ENCODE measurements around the gene TTC28. TPM values are rescaled to one million over a fixed set of nuclear protein-coding genes. Genes with fewer than 3 reads are reported as not detected.

The TTC28 gene
- total RNA-seq, 4 donors from 2014 or later = 35.1 to 138 (median 50.8) TPM

DNA sequence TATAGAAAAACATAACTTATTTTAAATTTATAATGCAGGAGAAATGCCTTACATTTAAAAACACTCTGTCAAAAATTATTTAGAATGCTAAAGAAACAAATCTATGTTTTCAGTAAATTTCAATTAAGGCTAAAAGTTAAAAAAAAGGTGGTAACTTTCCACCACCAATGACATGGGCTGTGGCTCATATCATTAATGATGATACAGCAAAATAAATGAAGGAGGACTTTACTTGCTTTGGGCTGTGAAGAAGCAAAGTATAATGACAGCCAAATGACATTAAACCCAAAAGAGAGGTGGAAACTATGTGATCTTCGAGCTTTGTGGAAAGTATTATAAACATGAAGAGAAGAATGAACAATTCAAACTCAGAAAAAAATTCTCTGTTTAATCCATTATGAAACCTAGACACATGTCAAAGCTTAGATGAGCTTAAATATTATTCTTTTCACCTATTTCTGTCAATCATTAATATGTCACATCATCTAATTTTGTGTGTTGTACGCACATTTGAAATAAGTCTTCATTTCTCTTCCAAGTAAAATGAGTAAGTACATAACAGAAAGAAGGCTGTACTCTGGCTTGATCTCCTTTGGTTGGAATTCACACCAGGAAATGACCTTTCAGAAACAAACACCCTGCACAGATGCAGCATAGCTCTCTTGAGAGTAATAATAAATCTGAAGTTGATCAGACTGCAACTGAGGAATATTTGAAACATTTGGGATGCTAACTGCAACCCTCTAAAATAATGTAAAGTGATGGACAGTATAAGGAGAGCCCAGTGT lies 265.8 kb downstream of the TTC28 start:
- Histone ChIP-seq H3K36me3 (no peaks in the 10 kb centered on the region), H3K9me3 (no peaks in the 10 kb centered on the region), H3K27ac (peak overlapping the region in 1 of 4 donors; percentile 7), H3K4me3 (no peak overlapping the region), H3K4me1 (peaks cover 6 to 40% (median 7%) of the 10 kb centered on the region in 3 donors), H3K27me3 (no peaks in the 10 kb centered on the region)
- TF ChIP-seq POLR2A (IDR thresholded peaks at IDR 0.05) = no peak
- no peak for TF ChIP-seq POLR2AphosphoS5 (IDR thresholded peaks at IDR 0.05)
- TF ChIP-seq EP300 (IDR thresholded peaks at IDR 0.05) = no peak
- TF ChIP-seq, protein P1, sequence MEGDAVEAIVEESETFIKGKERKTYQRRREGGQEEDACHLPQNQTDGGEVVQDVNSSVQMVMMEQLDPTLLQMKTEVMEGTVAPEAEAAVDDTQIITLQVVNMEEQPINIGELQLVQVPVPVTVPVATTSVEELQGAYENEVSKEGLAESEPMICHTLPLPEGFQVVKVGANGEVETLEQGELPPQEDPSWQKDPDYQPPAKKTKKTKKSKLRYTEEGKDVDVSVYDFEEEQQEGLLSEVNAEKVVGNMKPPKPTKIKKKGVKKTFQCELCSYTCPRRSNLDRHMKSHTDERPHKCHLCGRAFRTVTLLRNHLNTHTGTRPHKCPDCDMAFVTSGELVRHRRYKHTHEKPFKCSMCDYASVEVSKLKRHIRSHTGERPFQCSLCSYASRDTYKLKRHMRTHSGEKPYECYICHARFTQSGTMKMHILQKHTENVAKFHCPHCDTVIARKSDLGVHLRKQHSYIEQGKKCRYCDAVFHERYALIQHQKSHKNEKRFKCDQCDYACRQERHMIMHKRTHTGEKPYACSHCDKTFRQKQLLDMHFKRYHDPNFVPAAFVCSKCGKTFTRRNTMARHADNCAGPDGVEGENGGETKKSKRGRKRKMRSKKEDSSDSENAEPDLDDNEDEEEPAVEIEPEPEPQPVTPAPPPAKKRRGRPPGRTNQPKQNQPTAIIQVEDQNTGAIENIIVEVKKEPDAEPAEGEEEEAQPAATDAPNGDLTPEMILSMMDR (IDR thresholded peaks at IDR 0.05) = no peak
- 14 to 29% methylated on average over 2 of the region's 2 CpGs for WGBS, 2 donors (ENCODE audit: low coverage in 1 of 2)
- ATAC-seq = no peak

DNA sequence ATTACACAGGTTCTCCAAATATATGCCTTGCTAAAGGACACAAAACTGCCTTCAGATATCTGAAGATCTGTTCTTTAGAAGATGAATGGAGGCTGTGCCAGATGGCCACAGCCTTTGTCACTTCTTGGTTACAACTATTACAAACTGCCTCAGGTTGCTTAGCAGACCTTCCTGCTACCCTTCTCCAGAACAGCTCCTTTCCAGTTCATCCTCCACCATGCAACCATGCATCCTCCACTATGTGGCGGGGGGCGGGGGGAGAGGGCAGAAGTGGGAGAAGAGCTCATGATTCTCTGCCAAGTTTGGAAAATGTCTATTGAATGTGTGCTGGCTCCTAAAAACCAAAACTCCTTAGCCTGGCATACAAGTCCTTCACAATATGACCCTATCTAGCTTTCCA lies 267.5 kb downstream of the TTC28 start:
- H3K4me3 ChIP-seq = no peak overlapping the region
- H3K36me3 ChIP-seq = no peaks in the 10 kb centered on the region
- H3K27ac ChIP-seq = no peak overlapping the region
- H3K4me1 ChIP-seq = peaks cover 6 to 39% (median 7%) of the 10 kb centered on the region in 3 donors
- TF ChIP-seq EP300 (IDR thresholded peaks at IDR 0.05) (no peak), POLR2AphosphoS5 (IDR thresholded peaks at IDR 0.05) (no peak)
- TF ChIP-seq, protein P1 (IDR thresholded peaks at IDR 0.05) = no peak
- 86% methylated on average over 2 of the region's 2 CpGs; no CpG with 5 or more reads in 1 of the 2 donors for WGBS, 2 donors (ENCODE audit: low coverage in 1 of 2)
- no peaks in the 10 kb centered on the region for H3K9me3 ChIP-seq
- no peak for ATAC-seq
- H3K27me3 ChIP-seq = no peaks in the 10 kb centered on the region

DNA sequence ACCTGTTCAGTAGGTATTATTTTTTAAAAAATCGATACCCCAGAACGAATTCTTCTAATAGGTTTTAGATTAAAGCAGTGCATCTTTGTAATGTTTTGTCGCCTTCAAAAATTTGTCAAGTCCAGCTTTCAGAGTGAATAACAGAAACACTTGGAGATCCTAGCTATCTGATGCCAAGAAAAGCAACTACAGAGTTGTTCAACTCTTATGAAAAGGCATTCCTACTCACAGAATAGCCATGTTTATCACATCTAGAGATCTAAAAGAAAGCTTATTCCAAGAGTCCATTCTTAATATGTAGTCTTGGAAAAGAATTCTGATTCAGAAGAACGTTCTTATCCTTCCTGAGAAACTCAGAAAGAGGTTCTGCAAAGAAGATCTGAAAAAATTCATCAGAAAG lies 268.5 kb downstream of the TTC28 start:
- ATAC-seq = no peak
- 67 to 81% methylated on average over 4 of the region's 4 CpGs for WGBS, 2 donors (ENCODE audit: low coverage in 1 of 2)
- no peaks in the 10 kb centered on the region for H3K9me3 ChIP-seq
- H3K27ac ChIP-seq = no peak overlapping the region
- no peaks in the 10 kb centered on the region for H3K27me3 ChIP-seq
- H3K4me3 ChIP-seq = no peak overlapping the region
- no peaks in the 10 kb centered on the region for H3K36me3 ChIP-seq
- no peak for TF ChIP-seq EP300 (IDR thresholded peaks at IDR 0.05)
- peaks cover 6 to 39% (median 7%) of the 10 kb centered on the region in 3 donors for H3K4me1 ChIP-seq

DNA sequence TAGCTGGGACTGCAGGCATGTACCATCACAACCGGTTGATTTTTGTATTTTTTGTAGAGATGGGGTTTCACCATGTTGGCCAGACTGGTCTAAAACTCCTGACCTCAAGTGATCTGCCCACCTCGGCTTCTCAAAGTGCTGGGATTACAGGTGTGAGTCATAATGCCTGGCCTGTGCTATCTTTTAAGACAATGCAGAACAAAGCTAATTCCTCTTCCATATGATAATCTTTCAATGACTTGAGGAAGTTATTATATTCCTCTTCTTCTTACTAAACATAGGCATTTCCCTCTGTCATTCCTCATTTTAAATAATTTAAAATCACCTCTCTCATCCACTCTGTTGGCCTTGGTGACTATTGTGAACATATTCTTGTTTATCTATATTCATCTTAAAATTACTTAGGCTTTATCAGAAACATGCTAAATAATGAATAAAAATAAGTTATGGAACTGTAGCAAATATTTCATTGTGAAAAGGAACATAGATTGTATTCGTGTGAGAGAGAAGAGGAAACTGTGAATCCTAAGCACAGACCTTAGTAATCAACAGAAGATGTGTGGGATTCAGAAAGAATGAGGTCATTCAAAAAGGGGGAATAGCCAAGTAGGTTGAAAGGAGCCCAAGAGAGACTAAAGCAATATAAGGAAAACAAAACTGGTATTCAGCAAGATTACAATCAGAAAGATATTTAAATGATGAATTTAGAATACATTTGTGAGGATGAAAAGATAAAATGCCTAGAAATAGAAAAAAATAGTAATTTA lies 269.4 kb downstream of the TTC28 start:
- Histone ChIP-seq H3K4me1 (peaks cover 6 to 39% (median 7%) of the 10 kb centered on the region in 3 donors), H3K9me3 (no peaks in the 10 kb centered on the region), H3K36me3 (no peaks in the 10 kb centered on the region), H3K27me3 (no peaks in the 10 kb centered on the region), H3K27ac (no peak overlapping the region), H3K4me3 (no peak overlapping the region)
- 18 to 47% methylated on average over 2 to 3 of the region's 3 CpGs for WGBS, 2 donors (ENCODE audit: low coverage in 1 of 2)
- TF ChIP-seq, protein P1 (IDR thresholded peaks at IDR 0.05) = no peak
- TF ChIP-seq POLR2A (IDR thresholded peaks at IDR 0.05) = no peak
- no peak for TF ChIP-seq EP300 (IDR thresholded peaks at IDR 0.05)
- no peak for TF ChIP-seq POLR2AphosphoS5 (IDR thresholded peaks at IDR 0.05)
- ATAC-seq = no peak

DNA sequence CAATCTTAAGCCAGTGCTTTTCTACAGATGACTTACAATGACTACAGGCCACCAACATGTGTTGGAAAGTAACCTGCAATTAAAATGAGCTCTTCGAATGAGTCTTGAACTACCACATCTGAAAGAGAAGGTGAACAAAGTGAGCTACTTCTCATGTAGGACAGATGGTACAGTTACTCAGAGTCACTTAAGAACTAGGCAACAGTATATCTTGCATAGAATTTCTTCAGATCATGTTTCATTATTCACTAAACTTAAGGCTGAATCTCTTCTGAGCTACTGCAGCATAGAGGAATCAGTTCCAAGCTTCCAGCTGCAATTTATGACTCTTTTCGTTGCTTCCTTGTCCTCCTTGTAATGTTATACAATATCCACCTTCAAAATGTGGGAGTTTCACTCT lies 270.9 kb downstream of the TTC28 start:
- no peak for TF ChIP-seq EP300 (IDR thresholded peaks at IDR 0.05)
- no peak for TF ChIP-seq POLR2AphosphoS5 (IDR thresholded peaks at IDR 0.05)
- no peak for TF ChIP-seq POLR2A (IDR thresholded peaks at IDR 0.05)
- TF ChIP-seq, protein P1 (IDR thresholded peaks at IDR 0.05) = no peak
- WGBS, 2 donors (ENCODE audit: low coverage in 1 of 2) = 72% methylated on average over 2 of the region's 2 CpGs
- Histone ChIP-seq H3K36me3 (no peaks in the 10 kb centered on the region), H3K4me1 (peaks cover 3 to 27% (median 7%) of the 10 kb centered on the region in 3 donors), H3K27ac (no peak overlapping the region), H3K27me3 (no peaks in the 10 kb centered on the region), H3K4me3 (no peak overlapping the region), H3K9me3 (no peaks in the 10 kb centered on the region)
- no peak for ATAC-seq

All from gastroesophageal sphincter (tissue), 4 donors.